Panc1 (cell line): ENCODE data around the gene CUTA. TPM values are rescaled to one million over a fixed set of nuclear protein-coding genes. Genes with fewer than 3 reads are reported as not detected.

Source experiments
- ATAC-seq: fragments of 200-7000 bp; cut with Tn5 transposase; 2 replicates; pipeline ENCODE4 v1.9.1; 2020; ENCODE audit warnings: mild to moderate bottlenecking, moderate library complexity
- BruUV-seq: library from RNA; stranded (reverse); fragments of 400-500 nt; replicated peaks from 2 replicates; lab custom pipeline; 2021; lab: Mats Ljungman, UMichigan
- CTCF ChIA-PET: fragments of 300-600 bp; sonication (Branson Sonifier 250); formaldehyde crosslinking; loops from one replicate; lab custom pipeline; 2022; ENCODE audit warnings: antibody characterized with exemption; lab: Charles Lee
- POLR2A ChIA-PET: fragments of 300-600 bp; sonication (Branson Sonifier 250); formaldehyde crosslinking; loops from one replicate; lab custom pipeline; 2022; ENCODE audit warnings: antibody characterized with exemption; lab: Charles Lee
- DNase-seq: peaks from one replicate; pipeline ENCODE4 v3.0.0-alpha.2; 2010; ENCODE audit warnings: low read depth, low spot score
- H3K27ac ChIP-seq: 2 replicates; pipeline ENCODE4 v1.5.1; 2011; ENCODE audit warnings: mild to moderate bottlenecking, low read length, inconsistent platforms
- H3K27me3 ChIP-seq: fragments of 200-500 bp; sonication (Bioruptor generic); 2 replicates; pipeline ENCODE4 v1.6.0; 2014; ENCODE audit warnings: low read length, inconsistent platforms; ENCODE audit not compliant: control insufficient read depth, insufficient read depth
- H3K36me3 ChIP-seq: fragments of 200-500 bp; sonication (Bioruptor generic); 2 replicates; pipeline ENCODE4 v1.5.1; 2014; ENCODE audit warnings: inconsistent platforms, mild to moderate bottlenecking, low read length, moderate library complexity; ENCODE audit not compliant: control insufficient read depth, insufficient read depth
- H3K4me1 ChIP-seq: 2 replicates; pipeline ENCODE4 v1.5.1; 2011; ENCODE audit warnings: inconsistent platforms, mild to moderate bottlenecking, low read length, moderate library complexity; ENCODE audit not compliant: control insufficient read depth, insufficient read depth
- H3K4me3 ChIP-seq, 2 experiments: 2 replicates each; pipeline ENCODE4 v1.5.1; 2011 to 2012; ENCODE audit warnings: low read depth in 2 of 2, low read length in 2 of 2, mild to moderate bottlenecking in 2 of 2, inconsistent platforms in 1 of 2, moderate library complexity in 1 of 2
- H3K9me3 ChIP-seq: fragments of 200-500 bp; sonication (Bioruptor generic); 2 replicates; pipeline ENCODE4 v1.5.1; 2014; ENCODE audit warnings: low read depth, mild to moderate bottlenecking, inconsistent platforms, low read length, moderate library complexity; ENCODE audit not compliant: control insufficient read depth, insufficient read depth
- POLR2AphosphoS5 ChIP-seq: IDR thresholded peaks from 2 replicates; pipeline ENCODE4 v1.6.1; 2012; ENCODE audit warnings: mild to moderate bottlenecking, low read depth, low read length, moderate library complexity
- SIN3A ChIP-seq: IDR thresholded peaks from 2 replicates; pipeline ENCODE4 v1.6.1; 2012; ENCODE audit warnings: low read depth, mild to moderate bottlenecking, low read length, moderate library complexity, borderline replicate concordance; ENCODE audit not compliant: insufficient read depth
- TCF7L2 ChIP-seq: IDR thresholded peaks from 2 replicates; pipeline ENCODE4 v1.6.1; 2011; ENCODE audit warnings: mild to moderate bottlenecking, low read depth, low read length, inconsistent platforms
- in situ Hi-C: cut with HindIII; loops from 2 replicates; pipeline ENCODE4 v1.10.0; 2016; ENCODE audit warnings: low sequenced_read_pairs, low pct_unique_long_range_greater_than_20kb
- intact Hi-C: fragments of 100-400 bp; cut with micrococcal nuclease; formaldehyde crosslinking; loops from one replicate; pipeline ENCODE4 v1.10.0; 2022; ENCODE audit not compliant: unreplicated experiment
- total RNA-seq: library from RNA; stranded (reverse); gene quantifications from one replicate; pipeline ENCODE4 v1.2.1, GENCODE V29; 2021; ENCODE audit not compliant: unreplicated experiment
- TF ChIP-seq, protein P1 (sequence below), 2 experiments: IDR thresholded peaks; 2 replicates each; pipeline ENCODE4 v1.6.1; 2011 to 2012; ENCODE audit warnings: low read depth in 2 of 2, control low read depth in 1 of 2, low read length in 1 of 2, mild to moderate bottlenecking in 1 of 2, moderate library complexity in 1 of 2; ENCODE audit not compliant: insufficient read depth in 1 of 2
- TF ChIP-seq, protein P2 (sequence below): fragments of 450-650 bp; IDR thresholded peaks from 2 replicates; pipeline ENCODE4 v1.5.1; 2017; ENCODE audit warnings: mild to moderate bottlenecking

Gene CUTA
- total RNA-seq, 1 experiment from 2014 or later, result 338 TPM

DNA sequence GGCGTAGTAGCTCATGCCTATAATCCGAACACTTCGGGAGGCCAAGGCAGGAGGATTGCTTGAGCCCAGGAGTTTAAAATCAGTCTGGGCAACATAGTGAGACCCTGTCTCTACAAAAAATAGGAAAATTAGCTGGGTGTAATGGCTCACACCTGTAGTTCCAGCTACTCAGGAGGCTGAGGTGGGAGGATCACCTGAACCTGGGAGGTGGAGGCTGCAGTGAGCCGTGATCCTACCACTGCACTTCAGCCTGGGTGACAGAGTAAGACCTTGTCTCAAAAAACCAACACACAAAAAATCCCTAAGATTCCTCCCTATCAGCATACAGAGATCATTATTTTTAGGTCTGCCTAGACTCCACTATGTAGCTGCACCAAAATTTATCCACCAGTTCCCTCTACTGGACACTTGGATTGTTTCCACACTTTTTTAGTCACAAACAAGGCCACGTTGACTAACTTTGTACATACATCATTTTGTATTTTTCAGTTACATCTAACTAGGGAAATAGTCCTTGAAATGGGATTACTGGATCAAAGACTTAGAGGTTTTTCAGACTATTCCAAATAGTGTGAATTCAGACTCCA is 10.7 kb downstream of the CUTA start:
- Histone ChIP-seq H3K9me3 (no peaks in the 10 kb centered on the region), H3K4me3 (no peak overlapping the region), H3K27me3 (no peaks in the 10 kb centered on the region), H3K27ac (peak overlapping the region; percentile 12; the same call in 1 of the 2 replicates), H3K36me3 (peaks cover 18% of the 10 kb centered on the region), H3K4me1 (peaks cover 7% of the 10 kb centered on the region; the same call in 1 of the 2 replicates)
- ChIA-PET CTCF (no interaction called here), POLR2A (no interaction called here)
- DNase-seq (no peak), ATAC-seq (no peak)
- intact Hi-C loops (no loop called here), in situ Hi-C loops (no loop called here)
- TF ChIP-seq, protein P1, sequence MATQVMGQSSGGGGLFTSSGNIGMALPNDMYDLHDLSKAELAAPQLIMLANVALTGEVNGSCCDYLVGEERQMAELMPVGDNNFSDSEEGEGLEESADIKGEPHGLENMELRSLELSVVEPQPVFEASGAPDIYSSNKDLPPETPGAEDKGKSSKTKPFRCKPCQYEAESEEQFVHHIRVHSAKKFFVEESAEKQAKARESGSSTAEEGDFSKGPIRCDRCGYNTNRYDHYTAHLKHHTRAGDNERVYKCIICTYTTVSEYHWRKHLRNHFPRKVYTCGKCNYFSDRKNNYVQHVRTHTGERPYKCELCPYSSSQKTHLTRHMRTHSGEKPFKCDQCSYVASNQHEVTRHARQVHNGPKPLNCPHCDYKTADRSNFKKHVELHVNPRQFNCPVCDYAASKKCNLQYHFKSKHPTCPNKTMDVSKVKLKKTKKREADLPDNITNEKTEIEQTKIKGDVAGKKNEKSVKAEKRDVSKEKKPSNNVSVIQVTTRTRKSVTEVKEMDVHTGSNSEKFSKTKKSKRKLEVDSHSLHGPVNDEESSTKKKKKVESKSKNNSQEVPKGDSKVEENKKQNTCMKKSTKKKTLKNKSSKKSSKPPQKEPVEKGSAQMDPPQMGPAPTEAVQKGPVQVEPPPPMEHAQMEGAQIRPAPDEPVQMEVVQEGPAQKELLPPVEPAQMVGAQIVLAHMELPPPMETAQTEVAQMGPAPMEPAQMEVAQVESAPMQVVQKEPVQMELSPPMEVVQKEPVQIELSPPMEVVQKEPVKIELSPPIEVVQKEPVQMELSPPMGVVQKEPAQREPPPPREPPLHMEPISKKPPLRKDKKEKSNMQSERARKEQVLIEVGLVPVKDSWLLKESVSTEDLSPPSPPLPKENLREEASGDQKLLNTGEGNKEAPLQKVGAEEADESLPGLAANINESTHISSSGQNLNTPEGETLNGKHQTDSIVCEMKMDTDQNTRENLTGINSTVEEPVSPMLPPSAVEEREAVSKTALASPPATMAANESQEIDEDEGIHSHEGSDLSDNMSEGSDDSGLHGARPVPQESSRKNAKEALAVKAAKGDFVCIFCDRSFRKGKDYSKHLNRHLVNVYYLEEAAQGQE (IDR thresholded peaks at IDR 0.05; ENCODE audit: insufficient read depth in 1 of 2, low read depth in 2 of 2, low read length in 1 of 2), result no peak
- no peak for TF ChIP-seq POLR2AphosphoS5
- no peak for TF ChIP-seq SIN3A
- TF ChIP-seq, protein P2, sequence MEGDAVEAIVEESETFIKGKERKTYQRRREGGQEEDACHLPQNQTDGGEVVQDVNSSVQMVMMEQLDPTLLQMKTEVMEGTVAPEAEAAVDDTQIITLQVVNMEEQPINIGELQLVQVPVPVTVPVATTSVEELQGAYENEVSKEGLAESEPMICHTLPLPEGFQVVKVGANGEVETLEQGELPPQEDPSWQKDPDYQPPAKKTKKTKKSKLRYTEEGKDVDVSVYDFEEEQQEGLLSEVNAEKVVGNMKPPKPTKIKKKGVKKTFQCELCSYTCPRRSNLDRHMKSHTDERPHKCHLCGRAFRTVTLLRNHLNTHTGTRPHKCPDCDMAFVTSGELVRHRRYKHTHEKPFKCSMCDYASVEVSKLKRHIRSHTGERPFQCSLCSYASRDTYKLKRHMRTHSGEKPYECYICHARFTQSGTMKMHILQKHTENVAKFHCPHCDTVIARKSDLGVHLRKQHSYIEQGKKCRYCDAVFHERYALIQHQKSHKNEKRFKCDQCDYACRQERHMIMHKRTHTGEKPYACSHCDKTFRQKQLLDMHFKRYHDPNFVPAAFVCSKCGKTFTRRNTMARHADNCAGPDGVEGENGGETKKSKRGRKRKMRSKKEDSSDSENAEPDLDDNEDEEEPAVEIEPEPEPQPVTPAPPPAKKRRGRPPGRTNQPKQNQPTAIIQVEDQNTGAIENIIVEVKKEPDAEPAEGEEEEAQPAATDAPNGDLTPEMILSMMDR, result no peak
- TF ChIP-seq TCF7L2, result no peak
- BruUV-seq, result TSS peak; percentile 16

DNA sequence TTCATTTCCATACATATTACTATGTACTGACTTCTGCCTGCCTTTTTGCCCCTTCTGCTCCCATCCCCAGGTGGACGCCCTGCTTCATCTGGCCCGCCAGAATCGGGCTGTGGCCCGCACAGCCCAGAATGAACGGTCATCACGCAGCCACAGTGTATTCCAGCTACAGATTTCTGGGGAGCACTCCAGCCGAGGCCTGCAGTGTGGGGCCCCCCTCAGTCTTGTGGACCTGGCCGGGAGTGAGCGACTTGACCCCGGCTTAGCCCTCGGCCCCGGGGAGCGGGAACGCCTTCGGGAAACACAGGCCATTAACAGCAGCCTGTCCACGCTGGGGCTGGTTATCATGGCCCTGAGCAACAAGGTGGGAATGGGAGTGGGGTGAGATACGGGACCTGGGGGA is 11.8 kb downstream of the CUTA start:
- DNase-seq (no peak), ATAC-seq (no peak)
- no peaks in the 10 kb centered on the region for H3K27me3 ChIP-seq
- in situ Hi-C loops (no loop called here), intact Hi-C loops (no loop called here)
- no peak overlapping the region for H3K4me3 ChIP-seq
- TF ChIP-seq POLR2AphosphoS5 (no peak), TCF7L2 (no peak), SIN3A (no peak)
- TF ChIP-seq, protein P1 (IDR thresholded peaks at IDR 0.05; ENCODE audit: insufficient read depth in 1 of 2, low read depth in 2 of 2, low read length in 1 of 2), result no peak
- TF ChIP-seq, protein P2, result no peak
- ChIA-PET CTCF (no interaction called here), POLR2A (no interaction called here)
- peaks cover 21% of the 10 kb centered on the region for H3K36me3 ChIP-seq
- H3K9me3 ChIP-seq, result no peaks in the 10 kb centered on the region
- H3K27ac ChIP-seq, result no peak overlapping the region
- H3K4me1 ChIP-seq, result peaks cover 5% of the 10 kb centered on the region; the same call in 1 of the 2 replicates
- BruUV-seq, result no TSS peak
